Measurements from ENCODE around the gene RGL2.

The RGL2 gene

DNA sequence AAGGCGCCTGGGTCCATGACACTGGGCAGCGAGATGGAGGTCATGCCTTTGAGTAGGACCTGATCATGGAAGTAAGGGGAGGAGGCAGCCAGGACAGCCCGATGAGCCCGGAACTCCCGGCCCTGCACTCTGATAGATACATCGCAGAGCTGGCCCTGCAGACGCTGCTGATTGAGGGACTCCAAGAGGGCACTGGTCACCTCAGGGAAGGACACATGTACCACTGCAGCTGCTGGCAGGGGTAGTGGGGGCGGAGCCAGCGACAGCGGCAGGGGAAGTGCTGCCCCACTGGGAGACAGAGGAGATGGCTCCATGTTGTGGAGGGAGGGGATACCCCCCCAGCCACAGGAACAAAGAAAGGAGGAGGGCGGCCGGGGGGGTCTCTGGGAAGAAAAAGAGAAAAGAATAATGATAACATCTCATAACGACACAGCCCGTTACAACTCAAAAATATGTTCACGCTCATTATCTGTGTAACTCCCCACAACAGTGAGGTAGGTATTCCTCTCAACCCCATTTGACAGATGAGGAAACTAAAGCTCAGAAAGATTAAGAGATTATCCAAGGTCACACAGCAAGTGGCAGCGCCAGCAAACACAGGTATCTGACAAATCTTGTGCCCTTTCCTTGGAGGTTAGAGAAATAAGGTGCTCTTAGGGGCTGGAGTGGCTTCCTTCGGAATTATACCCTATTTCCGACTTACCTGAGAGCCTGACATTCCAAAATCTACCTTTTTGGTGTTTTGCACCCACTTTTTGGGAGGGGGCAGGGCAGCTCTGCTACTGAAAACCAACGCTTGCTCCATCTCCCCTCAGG is 18.1 kb upstream of the RGL2 start:
- no peak for DNase-seq

GRCh38 chr6:33315793-33316602 is 17.3 kb upstream of the RGL2 start:
- no peak for DNase-seq

DNA sequence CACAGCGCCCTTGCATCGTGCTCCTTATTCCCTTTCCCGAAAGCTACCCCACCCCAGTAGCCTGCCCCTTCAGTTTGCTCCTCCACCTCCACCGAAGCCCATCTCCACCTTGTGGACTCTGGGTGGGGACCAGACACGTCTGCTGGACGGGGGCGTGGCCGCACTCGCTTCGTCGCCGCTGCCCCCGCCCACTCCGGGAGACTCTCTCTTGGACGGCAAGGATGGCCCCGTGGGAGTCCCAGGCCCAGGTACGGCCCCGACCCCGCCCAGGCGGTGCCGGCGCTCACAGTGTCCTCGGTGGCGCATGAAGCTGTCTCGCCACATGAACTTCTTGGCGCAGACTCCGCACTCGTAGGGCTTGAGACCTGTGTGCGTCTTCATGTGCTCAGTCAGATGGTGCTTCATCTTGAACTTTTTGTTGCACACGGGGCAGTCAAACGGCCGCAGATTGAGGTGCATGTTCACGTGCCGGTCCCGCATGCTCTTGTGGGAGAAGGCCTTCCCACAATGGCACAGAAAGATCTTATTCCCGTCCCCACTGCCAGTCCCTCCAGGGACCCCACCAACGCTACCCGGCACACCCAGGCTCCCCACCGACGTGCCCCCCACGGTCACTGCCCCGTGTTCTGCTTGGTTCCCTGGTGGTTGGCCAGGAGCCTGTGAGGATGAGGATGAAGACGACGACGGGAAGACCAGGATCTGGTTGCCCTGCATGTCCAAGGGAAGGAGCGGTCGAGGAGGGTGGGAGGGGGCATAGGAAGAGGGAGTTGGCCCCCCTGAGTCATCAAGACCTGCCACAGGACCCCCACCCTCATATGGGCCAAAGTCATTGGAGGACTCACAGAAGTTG is 16.4 kb upstream of the RGL2 start:
- DNase-seq: peak; percentile 22

DNA sequence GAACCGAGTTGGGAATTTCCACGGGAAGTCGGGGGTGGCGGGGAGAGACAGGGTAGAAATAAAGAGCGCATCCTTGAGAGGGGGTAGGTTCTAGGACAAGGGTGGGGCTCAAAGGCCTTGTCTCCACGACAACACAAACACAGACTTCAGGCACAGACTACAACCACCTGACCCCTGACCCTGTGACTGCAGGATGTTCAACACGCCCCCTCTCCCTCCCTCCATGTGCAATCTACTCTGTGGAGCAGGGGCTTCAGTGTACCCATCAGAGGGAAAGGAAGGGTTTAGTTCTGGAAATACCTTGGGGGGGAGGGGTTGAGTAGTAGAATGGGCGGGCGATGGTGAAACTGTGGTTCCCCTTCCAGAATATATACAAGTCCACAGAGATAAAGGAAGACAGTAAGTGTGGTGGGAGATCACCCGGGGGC is 15.8 kb upstream of the RGL2 start:
- DNase-seq: peak; percentile 53

GRCh38 chr6:33313709-33314514 is 15.2 kb upstream of the RGL2 start, which contains the start of gene TAPBP:
TAPBP (minus strand) TSS chr6:33314078; CDS start chr6:33314041, 37 bp downstream.
- peak; percentile 49 for DNase-seq

DNA sequence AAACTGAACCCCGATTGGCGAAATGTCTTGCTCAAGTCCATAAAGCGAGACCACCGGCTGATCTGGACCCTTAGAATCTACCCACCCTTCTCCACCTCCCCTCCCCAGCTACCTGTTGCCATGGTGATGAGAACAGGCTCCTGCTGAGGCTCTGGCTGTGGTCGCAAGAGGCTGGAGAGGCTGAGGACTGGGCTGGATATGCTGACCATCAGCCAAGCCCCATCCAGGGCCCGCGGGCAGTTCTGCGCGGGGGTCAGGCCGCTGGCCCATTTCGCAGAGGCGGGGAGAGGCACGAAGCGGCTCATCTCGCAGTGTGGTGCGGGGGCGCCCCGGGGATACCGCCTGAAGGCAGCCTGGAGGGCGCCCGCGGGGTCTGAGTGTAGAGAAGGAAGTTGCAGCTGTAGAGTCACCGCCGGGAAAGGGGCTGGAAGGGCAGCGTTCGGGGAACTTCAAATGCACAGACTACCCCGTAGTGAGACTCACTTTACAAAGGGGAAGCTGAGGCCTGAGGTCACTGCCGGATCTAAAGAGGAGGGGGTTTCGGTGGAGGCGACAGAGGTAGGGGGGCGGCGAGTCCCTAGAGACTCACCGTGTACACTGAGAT is 14.5 kb upstream of the RGL2 start:
- DNase-seq: peak; percentile 37

- DNase-seq: peak; percentile 84
Measured at GRCh38 chr6:33312361-33313104, 13.8 kb upstream of the RGL2 start.

GRCh38 chr6:33306356-33306755 is 7.6 kb upstream of the RGL2 start:
- no peak for DNase-seq

- DNase-seq: no peak
Measured at GRCh38 chr6:33305052-33305451, 6.3 kb upstream of the RGL2 start.

GRCh38 chr6:33304216-33304615 is 5.5 kb upstream of the RGL2 start:
- DNase-seq: no peak

- no peak for DNase-seq
Measured at GRCh38 chr6:33301877-33302276, 3.1 kb upstream of the RGL2 start.

DNA sequence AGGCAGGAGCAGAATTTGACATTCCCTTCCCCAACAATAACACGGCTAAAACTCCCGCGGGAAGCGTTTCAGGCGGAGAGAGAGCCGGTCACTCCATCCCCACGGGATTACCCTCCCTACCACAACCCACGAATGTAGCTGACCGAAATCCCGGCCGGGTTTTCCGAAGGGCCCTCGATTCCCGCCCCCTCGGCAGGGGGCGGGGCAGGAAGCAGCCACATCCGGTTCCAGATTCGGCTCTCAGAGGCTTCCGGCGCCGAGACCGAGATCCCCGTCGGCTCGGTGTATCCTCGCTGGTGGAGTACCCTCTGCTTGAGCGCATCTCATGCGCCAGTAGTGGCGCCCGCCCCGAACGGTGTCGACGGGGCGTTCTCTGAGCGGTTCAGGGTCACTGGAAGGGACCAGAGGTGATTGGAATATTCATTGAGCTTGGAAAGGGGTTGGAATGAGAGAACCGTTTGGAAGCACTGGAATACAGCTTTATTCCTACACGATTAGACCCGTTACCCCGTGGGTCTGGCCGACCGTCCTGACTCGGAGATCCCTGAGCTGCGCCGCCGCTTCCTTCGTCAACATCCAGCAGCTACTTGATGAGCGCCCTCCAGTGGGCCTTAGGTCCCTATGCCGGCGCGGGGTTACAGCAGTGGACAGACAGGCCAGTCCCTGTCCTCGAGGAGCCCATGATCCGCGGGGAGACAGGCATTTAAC is 649 bp upstream of the RGL2 start:
- peak; percentile 90 for DNase-seq

DNA sequence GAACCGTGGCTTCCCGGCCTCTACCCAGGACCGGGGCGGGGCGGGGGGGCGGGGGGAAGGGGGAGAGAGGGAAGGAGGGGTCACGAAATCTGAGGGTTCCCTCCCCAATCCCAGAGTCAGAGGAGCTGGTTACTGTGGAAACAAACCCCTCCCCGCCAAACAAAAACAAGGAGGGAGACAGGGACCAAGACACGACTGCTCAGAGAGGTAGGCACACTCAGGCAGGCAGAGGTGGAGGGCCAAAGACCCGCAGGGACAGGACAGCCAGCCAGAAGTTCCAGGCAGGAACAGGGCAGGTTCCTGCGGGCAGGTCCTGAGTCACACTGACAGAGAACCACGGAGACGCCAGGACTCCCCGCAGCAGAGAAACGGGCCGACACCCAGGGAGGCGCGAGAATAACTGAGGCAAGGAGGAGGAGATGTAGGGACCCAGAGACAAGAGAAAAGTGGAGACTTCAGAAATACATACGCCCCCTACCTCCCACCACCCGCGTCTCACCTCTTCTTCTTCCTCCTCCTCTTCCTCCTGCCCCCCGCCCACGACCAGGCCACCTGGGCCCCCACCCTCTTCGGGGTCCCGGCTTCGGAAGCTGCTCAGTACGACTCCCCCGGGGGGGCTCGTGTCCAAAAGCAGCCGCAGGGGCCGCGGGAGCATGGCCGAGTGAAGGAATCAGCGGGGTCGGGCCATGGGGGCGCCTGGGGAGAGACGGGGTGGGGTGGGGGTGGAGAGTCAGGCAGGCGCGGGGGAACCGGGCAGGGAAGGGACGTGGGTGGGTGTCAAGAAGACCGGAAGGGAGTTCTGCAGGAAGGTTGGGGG is 578 bp downstream of the RGL2 start:
- DNase-seq: peak; percentile 31

GRCh38 chr6:33297406-33297955 is 1.3 kb downstream of the RGL2 start:
- DNase-seq: no peak

DNA sequence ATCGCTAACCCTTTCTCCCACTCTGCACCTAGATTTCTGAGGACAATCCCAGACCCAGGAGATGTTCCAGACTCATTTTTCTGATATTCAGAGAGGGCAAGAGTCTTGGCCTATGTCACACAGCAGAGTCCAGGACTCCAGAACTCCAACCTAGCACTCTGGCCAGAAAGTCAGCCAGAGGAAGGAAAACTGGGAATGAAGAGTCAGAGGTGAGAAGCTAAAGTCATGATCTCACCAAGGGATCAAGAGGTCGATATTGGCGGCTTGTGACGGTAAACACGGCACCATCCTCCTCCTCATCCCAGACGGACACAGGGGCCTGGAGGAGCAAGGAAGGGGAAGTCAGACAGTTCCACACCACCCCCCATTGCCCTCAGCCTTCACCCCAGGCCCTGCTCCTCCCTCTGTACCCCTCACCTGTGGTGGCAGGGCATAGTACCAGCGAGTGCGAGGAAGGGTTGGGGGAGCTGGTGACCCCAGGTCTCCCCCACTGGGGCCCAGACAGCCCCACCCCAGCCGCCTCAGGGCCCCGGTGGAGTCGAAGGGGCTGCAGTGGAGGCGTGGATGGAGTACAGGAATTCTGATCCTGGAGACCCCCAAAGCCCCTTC is 1.8 kb downstream of the RGL2 start:
- DNase-seq: no peak

GRCh38 chr6:33295621-33296369 is 2.9 kb downstream of the RGL2 start:
- DNase-seq: no peak

DNA sequence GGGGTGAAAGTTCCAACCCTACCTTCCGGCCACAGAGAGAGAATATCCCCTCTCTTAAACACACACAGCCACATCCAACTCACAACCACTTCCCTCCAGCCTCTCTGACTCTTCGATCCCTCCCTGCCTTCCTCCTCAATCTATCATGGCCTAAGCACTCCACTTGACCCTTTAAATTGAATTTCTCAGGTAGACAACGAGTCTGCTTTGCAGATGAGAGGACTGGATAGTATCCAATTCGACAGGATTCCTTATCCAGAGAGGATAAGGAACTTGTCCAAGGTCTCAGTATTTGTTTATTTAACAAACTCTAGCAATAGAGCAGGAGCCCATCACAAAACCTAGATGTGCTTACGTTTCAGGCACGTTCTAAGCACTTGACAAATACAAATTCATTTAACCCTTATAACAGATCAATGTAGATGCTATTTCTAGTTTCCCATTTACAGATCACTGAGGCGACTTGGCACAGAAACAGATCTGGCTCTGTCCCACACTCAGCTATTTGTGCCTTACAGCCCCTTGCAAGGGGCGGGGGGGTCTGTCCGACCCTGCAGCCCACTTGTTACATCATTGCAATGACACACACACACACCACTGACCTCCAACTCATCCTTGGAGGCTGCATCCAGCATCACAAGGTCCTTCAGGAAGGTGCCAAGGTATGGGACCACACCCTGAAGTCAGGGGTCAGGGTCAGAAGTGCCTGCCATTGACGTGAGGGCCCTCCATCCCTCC is 4.5 kb downstream of the RGL2 start:
- DNase-seq: no peak
